SU-DHL-6 (cell line): ENCODE measurements around the gene RGS16.

Experiments used
- EZH2phosphoT487 ChIP-seq: fragments of 200-600 bp; sonication (generic), shearing (Covaris generic); conservative IDR thresholded peaks from 2 replicates; pipeline ENCODE4 v1.6.1; 2018; ENCODE audit warnings: mild to moderate bottlenecking, antibody characterized with exemption, low read length, moderate library complexity, mixed read lengths
- TF ChIP-seq, protein P1 (sequence below): fragments of 200-600 bp; sonication (generic); IDR thresholded peaks from one replicate; pipeline ENCODE4 v1.5.1; 2017; ENCODE audit warnings: antibody characterized with exemption, mild to moderate bottlenecking, low read length, moderate library complexity; ENCODE audit not compliant: insufficient read depth, poor library complexity, severe bottlenecking

DNA sequence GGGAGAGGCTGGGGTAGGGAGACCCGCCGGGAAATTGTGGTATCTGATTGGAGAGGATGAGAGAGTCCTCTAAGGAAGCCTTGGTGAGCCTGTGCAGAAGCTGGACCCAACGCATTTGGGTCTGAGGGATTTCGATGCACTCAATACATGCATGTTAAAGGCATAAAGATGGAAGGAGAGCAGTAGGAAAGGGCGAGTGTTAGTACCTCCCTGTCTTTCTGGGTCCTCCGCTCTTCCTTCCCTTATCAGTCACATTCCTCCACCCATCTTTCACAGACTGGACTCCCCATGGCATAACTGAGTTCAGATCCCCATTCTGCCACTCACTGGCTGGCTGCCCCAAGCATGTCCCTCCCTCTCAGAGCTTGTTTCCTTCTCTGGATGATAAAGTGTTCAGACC, 7.3 kb downstream of the RGS16 start:
- TF ChIP-seq, protein P1, sequence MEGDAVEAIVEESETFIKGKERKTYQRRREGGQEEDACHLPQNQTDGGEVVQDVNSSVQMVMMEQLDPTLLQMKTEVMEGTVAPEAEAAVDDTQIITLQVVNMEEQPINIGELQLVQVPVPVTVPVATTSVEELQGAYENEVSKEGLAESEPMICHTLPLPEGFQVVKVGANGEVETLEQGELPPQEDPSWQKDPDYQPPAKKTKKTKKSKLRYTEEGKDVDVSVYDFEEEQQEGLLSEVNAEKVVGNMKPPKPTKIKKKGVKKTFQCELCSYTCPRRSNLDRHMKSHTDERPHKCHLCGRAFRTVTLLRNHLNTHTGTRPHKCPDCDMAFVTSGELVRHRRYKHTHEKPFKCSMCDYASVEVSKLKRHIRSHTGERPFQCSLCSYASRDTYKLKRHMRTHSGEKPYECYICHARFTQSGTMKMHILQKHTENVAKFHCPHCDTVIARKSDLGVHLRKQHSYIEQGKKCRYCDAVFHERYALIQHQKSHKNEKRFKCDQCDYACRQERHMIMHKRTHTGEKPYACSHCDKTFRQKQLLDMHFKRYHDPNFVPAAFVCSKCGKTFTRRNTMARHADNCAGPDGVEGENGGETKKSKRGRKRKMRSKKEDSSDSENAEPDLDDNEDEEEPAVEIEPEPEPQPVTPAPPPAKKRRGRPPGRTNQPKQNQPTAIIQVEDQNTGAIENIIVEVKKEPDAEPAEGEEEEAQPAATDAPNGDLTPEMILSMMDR, result no peak
- no peak for TF ChIP-seq EZH2phosphoT487
